NB4 (cell line): Measurements from ENCODE around the gene GORASP1.

ENCODE experiments used
- DNase-seq: peaks from one replicate; pipeline ENCODE4 v3.0.0; 2010; ENCODE audit warnings: low read depth
- H3K4me3 ChIP-seq: one replicate; pipeline ENCODE4 v1.5.1; 2011; ENCODE audit warnings: mild to moderate bottlenecking, low read depth, low read length, moderate library complexity
- CTCF ChIP-seq: IDR thresholded peaks from one replicate; pipeline ENCODE4 v1.5.1; 2012; ENCODE audit warnings: low read depth, low read length
- MAX ChIP-seq: IDR thresholded peaks from 2 replicates; pipeline ENCODE4 v1.6.1; 2011; ENCODE audit warnings: low read depth, low read length
- MYC ChIP-seq: IDR thresholded peaks from 2 replicates; pipeline ENCODE4 v1.6.1; 2011; ENCODE audit warnings: low read depth, low read length
- POLR2A ChIP-seq: IDR thresholded peaks from 2 replicates; pipeline ENCODE4 v1.6.1; 2011; ENCODE audit warnings: mild to moderate bottlenecking; ENCODE audit not compliant: insufficient read length; ENCODE audit errors: extremely low read depth

Gene GORASP1

DNA sequence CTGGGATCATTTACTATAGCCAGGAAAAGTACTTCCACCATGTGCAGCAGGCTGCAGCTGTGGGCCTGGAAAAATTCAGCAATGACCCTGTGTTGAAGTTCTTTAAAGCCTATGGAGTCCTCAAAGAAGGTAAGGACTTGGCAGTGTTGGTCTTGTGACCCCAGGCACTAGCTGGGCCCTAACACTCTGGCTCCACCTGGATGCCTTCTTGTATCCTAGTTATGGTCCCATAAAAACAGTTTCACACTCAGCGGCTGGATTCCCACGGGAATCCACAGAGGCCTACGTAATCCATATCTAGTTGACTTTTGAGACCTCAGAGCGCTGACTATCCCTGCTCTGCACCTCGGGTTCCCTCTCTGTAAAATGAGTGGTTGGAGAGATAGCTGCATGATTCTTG, 1.7 kb upstream of the GORASP1 start:
- TF ChIP-seq MYC (no peak), CTCF (no peak), POLR2A (no peak), MAX (no peak)
- H3K4me3 ChIP-seq = no peak overlapping the region
- DNase-seq = no peak

DNA sequence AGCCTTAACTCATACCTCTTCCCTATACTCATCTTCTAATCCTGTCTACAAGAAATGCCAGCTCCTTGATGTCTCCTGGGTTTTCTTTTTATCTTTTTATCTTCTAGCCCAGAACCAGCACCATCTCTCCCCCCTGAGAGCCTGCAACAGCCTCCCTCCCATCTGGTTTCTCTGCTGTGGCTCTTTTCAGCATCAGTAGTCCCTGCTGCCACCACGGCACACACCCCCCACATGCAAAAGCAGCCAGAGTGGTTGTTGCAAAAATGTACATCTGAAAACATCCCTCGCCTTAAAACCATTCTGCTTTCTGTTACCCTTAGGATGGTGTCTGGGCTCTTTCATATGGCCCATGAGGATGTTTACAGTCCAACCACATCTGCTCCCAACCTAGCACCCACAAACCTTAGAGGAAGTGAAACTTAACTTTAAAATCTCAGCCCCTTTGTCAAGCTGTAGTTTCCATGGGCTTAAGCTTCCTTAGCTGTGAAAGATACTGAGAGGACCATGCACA, 828 bp upstream of the GORASP1 start:
- TF ChIP-seq MAX = no peak
- H3K4me3 ChIP-seq = peak overlapping the region; percentile 70
- peak; percentile 71 for DNase-seq

DNA sequence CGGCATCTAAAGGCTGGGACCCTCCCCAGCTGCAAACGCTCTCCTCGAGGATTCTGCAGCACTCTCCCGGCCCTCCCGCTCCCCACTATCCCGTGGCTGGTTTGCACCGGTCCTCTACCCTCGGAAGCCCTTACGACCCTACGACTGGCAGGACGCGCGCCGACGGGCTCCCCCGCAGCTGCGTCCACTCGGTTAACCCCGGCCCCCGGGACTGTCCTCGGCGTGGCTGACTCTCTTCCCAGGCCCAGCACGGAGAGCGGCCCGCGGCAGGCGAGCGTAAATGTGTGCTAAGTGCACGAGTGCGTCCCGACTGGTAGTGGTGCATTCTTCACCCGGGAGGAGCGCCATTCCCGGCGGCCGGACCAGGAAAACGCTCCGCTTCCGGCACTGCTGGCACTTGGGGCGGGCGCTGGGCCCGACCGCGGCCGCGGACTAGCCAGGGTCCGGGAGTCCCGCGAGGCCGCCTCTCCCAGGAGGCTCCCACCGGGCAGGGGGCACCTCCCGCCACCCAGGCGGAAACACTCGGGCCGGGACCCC, 508 bp downstream of the GORASP1 start:
- TF ChIP-seq CTCF (no peak), MYC (0 out of 2 replicates have a peak, but pooled peaks have one; percentile 6)

DNA sequence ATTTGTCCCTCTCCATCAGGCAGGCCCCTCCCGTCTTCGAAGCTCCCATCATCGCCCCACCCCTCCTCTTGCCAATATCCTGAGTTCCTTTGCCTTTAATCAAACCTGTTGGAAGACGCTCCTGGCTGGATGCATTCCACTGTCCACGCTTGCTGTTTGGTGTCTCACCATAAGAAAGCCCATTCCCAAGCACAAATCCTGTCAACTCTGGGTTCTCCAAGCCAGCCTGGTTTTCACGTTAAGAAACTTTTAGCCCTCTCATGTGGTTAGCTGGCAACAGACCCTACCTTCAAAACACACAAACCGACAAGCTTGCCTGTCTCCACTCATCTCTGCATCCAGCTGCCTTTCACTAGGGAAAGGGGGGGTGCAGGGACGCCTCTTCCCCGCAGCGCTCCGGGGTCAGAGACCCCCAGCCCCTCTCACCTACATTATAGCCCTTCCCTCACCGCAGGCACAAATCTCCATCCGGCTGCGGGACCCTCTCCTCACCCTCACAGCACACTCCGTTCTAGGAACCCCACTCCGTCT, 1.1 kb downstream of the GORASP1 start:
- DNase-seq = peak; percentile 13
- no peak for TF ChIP-seq POLR2A

More for the DNA sequence above, 508 bp downstream of the GORASP1 start:
- DNase-seq = no peak
- H3K4me3 ChIP-seq = peak overlapping the region; percentile 70

GRCh38 chr3:39105687-39106063, 1.8 kb downstream of the GORASP1 start:
- H3K4me3 ChIP-seq = no peak overlapping the region
- no peak for TF ChIP-seq CTCF
- TF ChIP-seq POLR2A = no peak
- no peak for TF ChIP-seq MAX
- TF ChIP-seq MYC = no peak
- DNase-seq = no peak

More for the DNA sequence above, 1.1 kb downstream of the GORASP1 start:
- peak overlapping the region; percentile 70 for H3K4me3 ChIP-seq

GRCh38 chr3:39104961-39105686, 2.3 kb downstream of the GORASP1 start:
- no peak overlapping the region for H3K4me3 ChIP-seq
- DNase-seq = peak; percentile 13
- TF ChIP-seq POLR2A (no peak), CTCF (no peak), MYC (no peak)
